IPS-11a (cell line): ENCODE measurements around the gene MELTF.
A peak's percentile ranks its signal among the peaks of the same experiment; 100 is the strongest.

Source experiments
- H3K4me3 ChIP-seq: one replicate; pipeline ENCODE4 v1.5.1; 2013; ENCODE audit warnings: low read depth, low read length, control low read depth

MELTF gene

GRCh38 chr3:197010556-197011351 is 18.9 kb downstream of the MELTF start:
- H3K4me3 ChIP-seq, result no peak overlapping the region

DNA sequence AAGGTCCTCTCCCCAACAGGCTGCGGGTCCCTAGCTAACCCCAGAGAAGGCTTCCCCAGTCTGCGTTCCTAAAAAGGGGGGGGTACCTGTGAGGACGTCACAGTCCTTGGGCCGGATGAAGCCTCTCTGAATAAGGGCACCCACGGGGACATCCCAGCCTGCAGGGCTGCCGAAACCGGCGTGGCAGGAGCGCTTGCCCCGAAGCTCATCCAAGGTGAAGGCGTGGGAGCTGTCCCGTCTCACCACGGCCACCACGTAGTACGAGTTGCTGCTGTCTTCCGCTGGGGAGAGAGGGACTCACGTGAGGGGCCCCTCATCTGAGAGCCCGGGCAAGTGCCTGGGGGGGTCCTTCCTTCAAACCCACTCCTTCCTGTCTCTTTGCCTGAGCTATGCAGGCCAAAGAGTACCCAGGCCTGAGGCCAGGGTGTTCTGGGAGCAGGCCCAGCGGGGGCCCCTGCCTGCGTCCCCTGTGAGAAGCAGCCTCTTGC is 20.0 kb downstream of the MELTF start:
- H3K4me3 ChIP-seq, result no peak overlapping the region

DNA sequence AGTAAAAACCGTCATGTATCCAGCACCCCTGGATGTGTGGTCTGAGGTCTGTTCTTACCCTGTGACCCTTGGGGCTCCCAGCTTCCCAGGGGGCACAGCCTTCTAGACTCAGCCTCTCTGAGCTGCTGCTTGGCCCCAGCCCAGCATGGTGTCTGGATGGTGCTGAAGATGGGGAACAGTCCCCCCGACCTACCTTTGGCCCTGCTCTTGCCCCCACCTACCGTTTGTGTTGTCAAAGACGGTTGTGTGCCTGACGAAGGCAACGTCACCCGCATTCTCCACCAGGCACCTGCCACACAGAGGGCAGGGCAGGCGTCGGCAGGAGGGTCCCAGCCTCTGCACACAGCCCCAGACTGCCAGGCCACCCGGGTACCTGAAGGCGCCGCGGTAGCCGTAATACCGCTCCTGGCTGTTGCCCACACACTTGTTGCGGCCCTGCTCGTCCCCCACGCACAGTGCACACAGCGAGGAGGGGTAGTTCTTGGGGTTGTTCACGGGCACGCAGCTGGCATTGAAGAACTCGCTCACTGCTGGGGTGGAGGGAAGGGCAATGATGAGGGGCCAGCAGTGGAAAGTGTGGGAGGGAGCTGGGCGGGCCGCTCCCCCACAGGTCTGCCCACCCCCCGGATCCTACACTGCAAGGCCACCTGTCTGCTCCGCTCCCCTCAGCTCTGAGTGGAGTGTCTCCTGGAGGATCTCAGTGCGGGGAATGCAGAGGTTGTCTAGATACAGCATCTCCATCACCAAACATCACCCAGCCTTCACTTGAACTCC is 21.0 kb downstream of the MELTF start:
- no peak overlapping the region for H3K4me3 ChIP-seq

DNA sequence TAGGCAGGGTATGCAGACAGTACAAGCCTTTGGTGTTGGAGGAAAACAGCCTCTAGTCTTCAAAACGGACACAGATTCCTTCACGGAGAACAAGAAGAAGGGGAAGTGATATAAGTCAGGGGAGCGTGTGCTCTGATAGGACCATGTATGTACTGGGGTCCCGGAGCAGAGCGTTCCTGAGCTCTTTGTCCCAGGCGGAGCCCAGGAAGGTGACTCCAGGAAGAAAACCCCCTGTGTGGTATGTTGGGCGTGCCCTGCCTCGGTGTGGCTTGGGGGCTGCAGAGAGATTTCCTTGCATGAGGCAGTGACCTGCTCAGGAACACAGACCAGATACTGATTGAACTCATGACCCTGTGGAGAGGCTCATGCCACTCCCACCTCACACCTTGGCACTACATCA is 21.7 kb downstream of the MELTF start:
- no peak overlapping the region for H3K4me3 ChIP-seq

GRCh38 chr3:197007296-197007940 is 22.2 kb downstream of the MELTF start:
- no peak overlapping the region for H3K4me3 ChIP-seq

DNA sequence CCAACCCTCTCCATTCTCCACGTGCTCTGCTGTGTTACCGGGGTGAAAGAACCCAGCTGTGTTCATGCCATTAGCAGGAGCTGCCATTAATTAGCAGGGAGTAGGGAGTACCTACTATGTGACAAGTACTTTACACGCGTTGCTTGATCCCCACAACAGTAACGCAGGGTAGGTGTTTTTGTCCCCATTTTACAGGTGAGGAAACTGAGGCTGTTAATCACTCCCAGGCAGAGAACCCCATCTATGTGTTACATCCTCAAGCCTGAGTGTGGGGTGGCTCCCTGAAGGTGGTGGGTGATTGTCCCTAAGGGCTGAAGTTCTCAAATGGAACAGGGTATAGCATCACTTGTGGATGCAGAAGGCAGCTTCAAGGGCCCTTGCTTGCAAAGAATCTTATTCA is 22.8 kb downstream of the MELTF start:
- H3K4me3 ChIP-seq, result no peak overlapping the region

DNA sequence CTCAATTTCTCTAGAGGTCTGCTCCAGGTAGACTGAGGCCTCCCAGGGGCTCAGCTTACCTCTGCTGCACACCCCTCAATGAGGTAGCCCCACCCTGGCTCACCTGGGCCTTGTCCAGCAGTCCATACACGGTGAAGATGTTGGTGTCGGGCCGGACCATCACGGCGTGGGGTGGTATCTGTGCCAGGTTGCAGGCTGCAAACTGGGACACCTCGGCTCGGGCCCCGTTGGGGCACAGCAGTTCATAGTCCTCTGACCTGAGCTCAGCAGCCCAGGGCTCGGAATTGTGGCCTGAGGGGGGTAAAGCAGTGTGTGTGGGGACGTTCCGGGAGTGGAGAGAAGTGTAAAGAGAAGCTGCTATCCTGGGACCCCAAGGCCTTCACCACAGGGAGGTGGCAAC is 23.2 kb downstream of the MELTF start:
- H3K4me3 ChIP-seq, result no peak overlapping the region

DNA sequence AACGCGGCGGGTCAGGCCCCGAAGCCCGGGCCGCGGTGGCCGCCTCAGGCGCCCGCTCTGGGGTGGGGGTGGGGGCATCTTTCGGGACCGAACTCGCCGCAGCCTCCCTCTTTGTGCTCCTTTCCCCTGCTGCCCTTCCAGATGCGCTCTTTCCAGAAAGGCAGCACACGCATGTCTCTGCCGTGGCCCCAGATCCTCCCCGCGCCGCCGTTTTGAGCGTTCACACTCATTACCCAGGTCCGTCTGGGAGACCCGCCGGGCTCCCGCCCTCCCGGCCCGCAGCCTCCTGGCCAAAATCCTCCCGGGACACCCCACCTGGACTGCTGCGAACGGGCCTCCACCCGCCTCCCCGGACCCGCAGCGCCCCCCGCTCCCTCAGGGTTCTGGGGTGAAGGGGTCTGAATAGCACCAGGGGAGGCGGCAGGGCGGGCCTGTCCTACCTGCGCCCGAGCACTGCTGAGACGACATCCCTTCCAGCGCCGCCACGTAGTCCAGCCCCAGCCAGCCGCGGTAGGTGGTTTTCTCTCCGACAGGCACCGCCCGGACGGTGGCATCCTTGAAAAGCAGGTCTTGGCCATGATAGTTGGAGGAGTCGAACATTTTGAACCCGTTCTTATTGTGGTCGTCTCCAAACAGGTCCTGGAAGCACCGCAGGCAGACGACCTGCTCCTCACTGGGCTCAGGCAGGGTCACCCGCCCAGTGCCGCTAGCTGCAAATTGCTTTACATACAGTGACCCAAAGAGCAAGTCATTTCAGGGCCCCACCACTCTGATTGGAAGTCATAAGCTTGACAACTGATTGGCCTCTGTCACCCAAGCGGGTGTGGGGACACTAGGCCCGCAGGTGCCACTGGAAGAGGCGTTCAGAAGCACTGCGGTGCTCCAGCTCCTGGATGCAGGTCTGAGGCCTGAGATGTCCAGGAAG is 25.9 kb downstream of the MELTF start:
- peak overlapping the region; percentile 27 for H3K4me3 ChIP-seq

- H3K4me3 ChIP-seq, result no peak overlapping the region
Observed at GRCh38 chr3:197002701-197003454, 26.7 kb downstream of the MELTF start.

- H3K4me3 ChIP-seq, result no peak overlapping the region
Observed at GRCh38 chr3:197001972-197002700, 27.5 kb downstream of the MELTF start.

DNA sequence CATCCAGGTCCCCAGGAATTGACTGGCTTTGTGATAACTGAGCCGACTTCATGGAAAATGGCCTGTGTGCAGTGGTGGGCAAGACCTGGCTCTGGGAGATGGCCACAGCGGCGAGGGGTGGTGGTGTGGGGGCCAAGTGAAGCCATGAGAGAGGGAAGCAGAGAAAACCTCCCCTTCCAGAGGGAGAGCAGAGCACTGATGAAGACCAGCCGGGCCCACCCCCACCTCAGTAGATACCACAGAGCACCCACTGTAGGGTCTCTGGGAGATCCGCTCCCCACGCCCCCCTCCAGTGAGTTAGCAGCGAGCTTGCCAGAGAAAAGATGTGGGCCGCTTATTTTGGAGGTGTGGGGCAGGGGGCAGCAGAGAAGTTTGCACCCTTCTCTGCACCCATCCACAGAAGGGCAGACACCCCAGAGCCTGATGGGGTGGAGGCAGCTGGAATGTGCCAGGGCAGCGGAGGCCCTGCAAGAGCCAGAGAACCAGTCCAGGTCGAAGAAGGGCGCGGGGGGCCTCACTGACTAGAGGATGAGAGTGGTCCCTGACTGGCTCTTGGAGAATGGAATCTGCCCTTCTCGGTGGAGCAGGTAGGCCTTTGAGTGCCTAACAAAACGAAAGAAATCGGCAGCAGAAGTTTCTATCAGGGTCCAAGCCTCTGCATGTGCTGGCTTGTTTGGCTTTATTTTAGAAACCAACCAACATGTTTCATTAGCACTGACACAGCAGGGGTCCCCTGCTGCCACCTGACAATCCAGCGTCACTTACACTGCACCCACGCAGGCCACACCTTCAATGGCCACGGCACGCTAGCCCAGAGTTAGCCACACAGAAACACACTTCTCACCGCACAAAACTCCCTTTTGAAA is 28.3 kb downstream of the MELTF start:
- H3K4me3 ChIP-seq, result no peak overlapping the region

GRCh38 chr3:197000211-197000610 is 29.4 kb downstream of the MELTF start:
- H3K4me3 ChIP-seq, result no peak overlapping the region

GRCh38 chr3:196998966-196999760 is 30.5 kb downstream of the MELTF start:
- H3K4me3 ChIP-seq, result no peak overlapping the region

DNA sequence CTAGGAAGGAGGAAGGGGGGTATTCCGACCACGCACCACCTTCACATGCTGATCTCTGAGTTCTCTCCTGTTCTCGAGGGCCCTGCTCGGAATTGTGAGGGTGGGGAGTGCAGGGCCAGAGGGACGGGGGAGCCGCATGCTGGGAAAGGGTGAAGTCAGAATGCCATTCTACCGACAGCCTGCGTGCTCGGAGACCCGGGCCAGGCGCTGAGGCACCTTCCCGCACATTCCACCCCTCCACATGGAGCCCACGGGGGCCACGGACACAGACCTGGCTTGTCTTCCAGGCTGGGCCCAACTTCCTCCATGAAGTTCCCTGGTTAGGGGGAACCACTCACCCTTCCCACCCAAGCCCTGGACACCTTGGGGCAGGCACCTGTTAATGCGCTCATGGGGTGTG is 32.3 kb downstream of the MELTF start:
- no peak overlapping the region for H3K4me3 ChIP-seq

DNA sequence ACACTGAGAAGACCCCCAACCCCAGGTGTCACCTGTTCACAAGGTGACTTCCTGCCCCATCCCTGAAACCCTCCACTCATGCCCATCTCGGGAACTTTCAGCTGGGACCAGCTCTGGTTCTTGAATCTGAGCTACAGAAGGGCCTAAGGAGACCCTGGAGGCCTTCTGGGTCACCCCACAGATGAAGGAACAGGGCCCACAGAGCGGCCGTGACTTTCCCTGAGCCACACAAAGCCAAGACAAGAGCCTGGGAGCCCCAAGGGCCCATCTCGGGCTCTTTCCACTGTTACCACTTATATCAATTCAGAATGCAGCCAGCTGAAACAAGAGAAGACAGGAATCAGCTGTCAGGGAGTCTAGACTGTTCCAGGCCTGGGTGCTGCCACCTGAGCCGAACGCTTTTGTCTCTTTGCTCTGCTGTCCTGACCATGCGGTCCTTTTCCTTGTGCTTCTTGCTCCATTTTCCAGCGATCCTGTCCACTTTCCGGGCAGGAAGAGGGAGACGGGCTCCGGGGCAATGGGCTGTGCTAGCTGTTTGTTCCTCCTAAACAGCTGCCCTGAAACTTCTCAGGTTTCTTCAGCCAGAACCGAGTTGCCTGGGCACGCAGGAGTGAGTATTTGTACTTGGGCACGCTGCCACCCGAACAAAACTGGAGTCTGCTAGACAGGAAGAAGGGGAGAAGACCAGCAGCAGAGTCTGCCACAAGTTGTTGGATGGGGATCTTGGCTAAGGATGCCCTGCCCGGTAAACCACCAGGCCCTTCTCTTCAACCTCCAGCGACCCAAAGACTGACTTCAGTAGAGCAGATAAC is 33.0 kb downstream of the MELTF start:
- no peak overlapping the region for H3K4me3 ChIP-seq

GRCh38 chr3:196995646-196996355 is 33.8 kb downstream of the MELTF start:
- no peak overlapping the region for H3K4me3 ChIP-seq
